GM10248 (cell line): ENCODE results near the gene UQCRH.

Experiments
- CTCF ChIA-PET: fragments of 300-600 bp; sonication (Branson Sonifier 250); formaldehyde crosslinking; extraction: SDS; loops from one replicate; lab custom pipeline; 2021; ENCODE audit warnings: antibody characterized with exemption; lab: Yijun Ruan, JAX
- POLR2A ChIA-PET: fragments of 350-650 bp; sonication (Branson Sonifier 250); formaldehyde crosslinking; extraction: SDS; loops from one replicate; lab custom pipeline; 2020; ENCODE audit warnings: antibody characterized with exemption; lab: Yijun Ruan, JAX
- DNase-seq: peaks from one replicate; pipeline ENCODE4 v3.0.0; 2012; ENCODE audit errors: extremely low spot score
- TF ChIP-seq, protein P1 (sequence below): IDR thresholded peaks from 2 replicates; pipeline ENCODE4 v1.5.1; 2012; ENCODE audit warnings: mild to moderate bottlenecking, low read depth; ENCODE audit errors: extremely low read depth, missing control alignments, control extremely low read depth

The UQCRH gene

DNA sequence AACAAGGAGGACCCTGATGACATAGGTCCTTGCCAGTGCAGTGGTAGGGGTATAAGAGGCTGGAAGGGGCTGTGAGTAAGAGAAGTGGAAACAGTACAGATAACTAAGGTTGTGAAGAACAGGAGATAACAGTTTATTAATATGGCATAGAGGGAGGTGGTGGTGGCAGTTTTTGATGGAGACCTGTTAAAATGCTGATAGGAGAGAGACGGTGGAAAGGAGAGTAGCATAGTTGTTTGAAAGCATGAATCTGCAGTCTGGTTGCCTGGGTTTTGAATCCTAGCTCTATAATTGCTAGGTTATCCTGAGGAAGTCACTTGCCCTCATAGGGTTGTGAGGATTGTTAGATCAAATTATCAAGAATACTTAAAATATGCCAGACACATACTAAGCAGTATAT, 19.4 kb upstream of the UQCRH start:
- ChIA-PET POLR2A (interaction anchor here (0.6 to 0.9 kb wide), 2 partner anchors 13 to 37 kb away, joined by 3 read pairs; no protein-coding TSS in a partner anchor), CTCF (interaction anchor here (1.3 to 1.8 kb wide), 3 partner anchors 11 to 64 kb away, joined by 3 to 6 read pairs (median 4); no protein-coding TSS in a partner anchor)
- TF ChIP-seq, protein P1, sequence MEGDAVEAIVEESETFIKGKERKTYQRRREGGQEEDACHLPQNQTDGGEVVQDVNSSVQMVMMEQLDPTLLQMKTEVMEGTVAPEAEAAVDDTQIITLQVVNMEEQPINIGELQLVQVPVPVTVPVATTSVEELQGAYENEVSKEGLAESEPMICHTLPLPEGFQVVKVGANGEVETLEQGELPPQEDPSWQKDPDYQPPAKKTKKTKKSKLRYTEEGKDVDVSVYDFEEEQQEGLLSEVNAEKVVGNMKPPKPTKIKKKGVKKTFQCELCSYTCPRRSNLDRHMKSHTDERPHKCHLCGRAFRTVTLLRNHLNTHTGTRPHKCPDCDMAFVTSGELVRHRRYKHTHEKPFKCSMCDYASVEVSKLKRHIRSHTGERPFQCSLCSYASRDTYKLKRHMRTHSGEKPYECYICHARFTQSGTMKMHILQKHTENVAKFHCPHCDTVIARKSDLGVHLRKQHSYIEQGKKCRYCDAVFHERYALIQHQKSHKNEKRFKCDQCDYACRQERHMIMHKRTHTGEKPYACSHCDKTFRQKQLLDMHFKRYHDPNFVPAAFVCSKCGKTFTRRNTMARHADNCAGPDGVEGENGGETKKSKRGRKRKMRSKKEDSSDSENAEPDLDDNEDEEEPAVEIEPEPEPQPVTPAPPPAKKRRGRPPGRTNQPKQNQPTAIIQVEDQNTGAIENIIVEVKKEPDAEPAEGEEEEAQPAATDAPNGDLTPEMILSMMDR, result no peak
- no peak for DNase-seq

DNA sequence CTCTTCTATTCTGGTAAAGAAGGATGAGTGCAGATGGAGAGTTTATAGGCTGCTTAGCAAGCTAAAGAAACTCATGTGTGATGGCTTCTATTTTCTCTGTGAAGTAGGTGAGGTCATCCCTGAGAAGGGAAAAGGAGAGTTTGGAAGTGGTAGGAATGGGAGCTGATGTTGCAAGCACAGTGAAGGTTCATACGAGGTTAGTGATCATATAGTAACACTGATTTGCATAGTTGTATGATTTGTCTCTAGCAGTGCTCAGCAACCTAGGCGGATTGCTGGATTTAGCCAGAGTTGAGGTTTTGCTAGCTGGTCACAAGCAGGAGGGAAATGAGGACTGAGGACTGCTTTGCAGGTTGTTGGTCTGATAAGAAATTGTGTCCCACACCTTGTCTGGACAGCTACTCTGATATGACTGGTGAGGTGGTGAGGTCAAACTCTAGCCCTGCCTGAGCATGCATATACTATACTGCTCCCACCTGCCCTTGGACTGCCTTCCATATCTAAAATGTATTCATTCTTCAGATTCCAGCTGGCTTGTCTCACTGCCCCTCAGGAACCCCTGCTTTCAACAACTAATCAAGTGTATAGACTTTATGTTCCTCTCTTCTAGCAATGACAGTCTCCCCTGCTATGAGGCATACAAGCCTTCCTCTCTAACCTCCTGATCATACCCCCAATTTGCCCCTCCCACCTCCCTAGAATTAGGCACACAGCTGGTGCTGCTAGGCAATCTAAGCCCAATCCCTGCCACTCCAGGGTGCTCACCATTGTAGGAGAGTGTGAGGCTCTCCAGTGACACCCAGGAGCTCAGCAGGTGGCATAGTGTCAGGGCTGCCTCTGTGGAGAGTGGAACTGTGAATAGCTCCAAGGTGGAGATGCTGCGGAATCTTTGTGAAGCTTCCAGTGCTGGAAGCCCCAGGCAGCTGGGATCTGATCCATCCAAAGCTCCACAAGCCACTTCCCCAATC, 18.6 kb upstream of the UQCRH start:
- POLR2A ChIA-PET, result interaction anchor here (0.6 to 1.0 kb wide), 3 partner anchors 7 to 38 kb away, joined by 3 to 4 read pairs (median 3); no protein-coding TSS in a partner anchor
- no peak for DNase-seq
- TF ChIP-seq, protein P1, result no peak
- CTCF ChIA-PET, result interaction anchor here (1.0 to 1.8 kb wide), 8 partner anchors 10 to 63 kb away, joined by 3 to 6 read pairs (median 4); no protein-coding TSS in a partner anchor

DNA sequence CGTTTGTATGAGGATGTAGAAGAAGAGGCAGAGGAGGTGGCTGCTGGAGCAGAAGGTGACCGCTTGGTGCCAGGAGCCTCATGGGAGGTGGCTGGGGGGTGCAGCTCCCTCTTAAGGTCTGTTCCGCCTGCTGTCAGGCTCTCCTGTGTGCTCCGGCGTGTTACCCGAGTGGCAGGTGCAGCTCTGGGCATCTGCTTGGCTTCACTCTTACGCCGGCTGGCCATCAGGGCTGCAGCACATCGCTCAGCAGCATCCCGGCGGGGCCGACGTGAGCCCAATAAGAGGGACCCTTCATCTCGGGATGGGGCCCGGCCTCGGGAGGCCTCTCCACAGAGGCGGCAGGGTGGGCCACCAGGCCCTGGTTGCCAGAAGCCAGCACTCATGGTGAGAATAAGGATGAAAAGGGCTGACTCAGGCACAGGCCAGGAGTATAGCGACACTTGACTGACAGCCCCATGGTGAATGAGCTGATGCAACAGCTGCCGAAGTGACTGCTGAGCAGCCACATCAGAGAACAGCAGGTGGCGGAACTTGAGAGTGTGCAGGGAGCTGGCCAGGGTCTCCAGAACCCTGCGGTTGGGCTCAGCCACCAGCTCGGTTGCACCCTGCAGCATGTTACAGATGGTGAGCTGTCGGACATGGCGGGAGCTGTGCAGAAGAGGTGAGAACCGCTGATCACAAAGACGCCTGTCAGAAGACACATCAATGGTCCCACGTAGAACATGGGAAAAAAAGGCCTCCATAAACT, 17.6 kb upstream of the UQCRH start:
- TF ChIP-seq, protein P1, result no peak
- ChIA-PET CTCF (interaction anchor here (1.0 to 1.8 kb wide), 6 partner anchors 9 to 62 kb away, joined by 3 to 6 read pairs (median 4); no protein-coding TSS in a partner anchor), POLR2A (interaction anchor here (1.0 kb wide), 1 partner anchor 8 kb away, joined by 4 read pairs; no protein-coding TSS in a partner anchor)
- no peak for DNase-seq

DNA sequence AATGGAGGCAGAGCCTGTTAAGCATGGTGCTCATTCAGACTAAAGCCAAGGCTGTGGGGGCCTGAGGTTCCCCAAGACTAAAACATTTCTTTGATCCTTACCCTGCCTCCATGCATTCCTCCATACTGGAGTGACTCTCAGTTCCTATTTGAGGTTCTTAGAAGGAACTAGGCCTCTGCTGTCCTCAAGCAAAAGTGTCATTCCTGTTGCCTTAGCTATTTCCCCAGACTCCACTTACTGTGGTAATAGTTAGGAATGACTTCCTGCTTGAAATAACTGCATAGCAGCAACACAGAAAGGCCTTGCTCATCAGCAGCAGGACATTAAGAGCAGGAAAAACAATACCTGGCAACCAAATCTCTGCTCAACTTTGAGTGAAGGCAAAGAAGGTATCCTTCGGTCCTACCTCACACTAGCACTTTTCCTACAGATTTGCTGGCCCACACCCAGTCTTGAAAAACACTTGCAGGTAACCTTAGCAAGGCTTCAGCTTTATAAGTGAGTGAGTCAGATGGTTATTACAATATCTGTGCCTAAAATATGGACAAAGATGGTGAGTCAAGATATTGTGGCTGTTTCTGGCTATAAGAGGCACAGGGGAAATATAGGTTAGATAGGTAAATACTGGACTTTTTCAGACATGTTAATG, 14.9 kb upstream of the UQCRH start:
- TF ChIP-seq, protein P1, result no peak
- CTCF ChIA-PET, result interaction anchor here (1.0 to 1.9 kb wide), 4 partner anchors 8 to 60 kb away, joined by 3 to 6 read pairs (median 4); no protein-coding TSS in a partner anchor
- POLR2A ChIA-PET, result no interaction called here
- no peak for DNase-seq

DNA sequence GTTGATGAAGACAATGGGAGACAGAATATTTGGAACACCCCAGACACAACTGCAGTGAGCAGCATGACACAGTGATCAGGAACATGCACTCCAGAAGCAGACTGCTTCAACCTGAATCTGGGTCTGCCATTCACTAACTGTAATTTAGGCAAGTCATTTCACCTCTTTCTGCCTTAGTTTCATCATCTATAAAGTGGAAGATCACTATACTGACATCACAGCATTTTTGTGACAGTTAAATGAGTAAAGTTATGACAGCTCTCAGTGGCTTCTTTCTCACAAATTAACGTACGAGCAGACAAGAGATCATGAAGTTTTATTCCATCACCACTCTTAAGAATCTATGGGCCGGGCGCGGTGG, 14.4 kb upstream of the UQCRH start:
- TF ChIP-seq, protein P1, result no peak
- ChIA-PET CTCF (interaction anchor here (1.9 kb wide), 1 partner anchor 45 kb away, joined by 4 read pairs; no protein-coding TSS in a partner anchor), POLR2A (no interaction called here)
- no peak for DNase-seq

DNA sequence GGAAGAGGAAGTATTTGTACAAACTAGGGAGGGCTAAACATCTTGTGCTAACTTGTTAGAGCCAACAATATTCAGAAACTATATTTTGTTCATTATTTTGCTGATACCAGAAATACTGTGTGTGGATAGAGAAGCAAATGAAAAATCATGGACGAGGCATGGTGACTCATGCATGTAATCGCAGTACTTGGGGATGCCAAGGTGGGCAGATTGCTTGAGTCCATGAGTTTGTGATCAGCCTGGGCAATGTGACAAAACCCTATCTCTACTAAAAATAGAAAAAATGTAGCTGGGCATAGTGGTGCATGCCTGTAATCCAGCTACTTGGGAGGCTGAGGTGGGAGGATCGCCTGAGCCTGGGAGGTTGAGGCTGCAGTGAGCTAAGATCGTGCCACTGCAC, 13.5 kb upstream of the UQCRH start:
- TF ChIP-seq, protein P1, result no peak
- CTCF ChIA-PET, result interaction anchor here (1.1 to 2.2 kb wide), 3 partner anchors 11 to 66 kb away, joined by 3 to 7 read pairs (median 5); no protein-coding TSS in a partner anchor
- POLR2A ChIA-PET, result no interaction called here
- DNase-seq, result no peak
